HEK293T (cell line): Measurements from ENCODE around the gene RNASE4.

Experiments used
- BHLHE40 ChIP-seq: fragments of 450-650 bp; IDR thresholded peaks from 2 replicates; pipeline ENCODE4 v1.6.1; 2016; ENCODE audit warnings: mild to moderate bottlenecking, moderate library complexity, borderline replicate concordance
- FOXM1 ChIP-seq: fragments of 450-650 bp; IDR thresholded peaks from 2 replicates; pipeline ENCODE4 v1.6.1; 2017; ENCODE audit warnings: mild to moderate bottlenecking, borderline replicate concordance
- SUZ12 ChIP-seq: fragments of 450-650 bp; IDR thresholded peaks from 2 replicates; pipeline ENCODE4 v1.6.1; 2016; ENCODE audit warnings: mild to moderate bottlenecking
- ZNF384 ChIP-seq: fragments of 450-650 bp; IDR thresholded peaks from 2 replicates; pipeline ENCODE4 v1.6.1; 2016

- TF ChIP-seq ZNF384 (no peak), FOXM1 (no peak), BHLHE40 (no peak), SUZ12 (no peak)
These were observed 8.7 kb upstream of the RNASE4 start for GRCh38 chr14:20675669-20676068.
